ENCODE data around the gene NLGN1. TPM values are rescaled to one million over a fixed set of nuclear protein-coding genes. Genes with fewer than 3 reads are reported as not detected.

NLGN1 gene
- total and polyA plus RNA-seq, 2 of the 13 experiments (the other 11 are each of a cell fraction or from before 2014, with no cell fraction given): not detected

- Histone ChIP-seq H3K4me2 (ENCODE audit: low read depth, low read length) (no peak overlapping the region), H2AFZ (ENCODE audit: low read length) (no peak overlapping the region), H3K79me2 (ENCODE audit: insufficient read depth, low read length) (no peaks in the 10 kb centered on the region), H3K9ac (ENCODE audit: insufficient read depth, low read depth, low read length) (no peak overlapping the region), H3K4me3 (replicated peaks in 1 of 3; ENCODE audit: insufficient read depth in 1 of 3, low read depth in 2 of 3, low read length in 3 of 3) (no peak overlapping the region), H3K9me3 (ENCODE audit: low read length) (no peaks in the 10 kb centered on the region), H3K27ac (ENCODE audit: extremely low read length, insufficient read depth, low read length) (no peak overlapping the region), H4K20me1 (ENCODE audit: insufficient read depth, low read length) (no peaks in the 10 kb centered on the region), H3K4me1 (ENCODE audit: insufficient read depth, low read length) (no peaks in the 10 kb centered on the region), H3K36me3 (replicated peaks in 1 of 2; ENCODE audit: control insufficient read depth in 1 of 2, insufficient read depth in 2 of 2, low read length in 2 of 2) (no peaks in the 10 kb centered on the region), H3K27me3 (ENCODE audit: control insufficient read depth in 1 of 2, insufficient read depth in 2 of 2, low read length in 2 of 2) (no peaks in the 10 kb centered on the region)
- in situ Hi-C loops (cut with HindIII; ENCODE audit: extremely low pct_ligation_motif_present, low pct_unique_long_range_greater_than_20kb) (no loop called here), intact Hi-C loops (cut with micrococcal nuclease; ENCODE audit: unreplicated experiment) (no loop called here)
- no peak for ATAC-seq
- WGBS (ENCODE audit: low lambda C conversion rate): 13% methylated on average over 2 of the region's 2 CpGs
- POLR2A ChIA-PET: no interaction called here
- no peak for DNase-seq (ENCODE audit: low spot score)
- no peak for FAIRE-seq
- no TSS peak for BruUV-seq (replicated peaks)
- no peak for TF ChIP-seq FOSL2 (CRISPR knock-in tag; IDR thresholded peaks at IDR 0.05)
- TF ChIP-seq ZNF543 (CRISPR knock-in tag; IDR thresholded peaks at IDR 0.05): no peak
- TF ChIP-seq NBN (conservative IDR thresholded peaks at IDR 0.05): no peak
- CTCF ChIA-PET (ENCODE audit: low intra/inter-chr PET ratio, low total read pairs): no interaction called here
These were observed 380.7 kb downstream of the NLGN1 start for GRCh38 chr3:173778251-173778650.

DNA sequence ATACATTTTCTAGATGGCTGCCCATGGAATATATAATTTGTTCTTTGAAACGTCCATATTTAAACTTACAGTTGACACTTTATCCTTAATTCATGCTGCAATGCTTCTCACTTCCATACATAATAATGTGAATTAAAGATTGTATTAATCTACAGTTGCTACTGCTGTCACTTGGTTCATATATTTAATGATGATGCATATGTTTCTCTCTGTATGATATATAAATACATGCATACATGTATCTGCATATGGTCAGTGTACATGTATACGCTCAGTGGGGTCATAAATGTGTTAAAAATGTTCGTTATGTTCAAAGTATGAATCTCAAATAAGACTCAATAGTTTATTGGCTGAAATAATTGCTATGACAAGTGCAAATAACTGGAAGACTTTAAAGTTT, 382.5 kb downstream of the NLGN1 start:
- BruUV-seq (replicated peaks): no TSS peak
- no peak for FAIRE-seq
- no peaks in the 10 kb centered on the region for H3K27me3 ChIP-seq (ENCODE audit: control insufficient read depth in 1 of 2, insufficient read depth in 2 of 2, low read length in 2 of 2)
- no peaks in the 10 kb centered on the region for H3K79me2 ChIP-seq (ENCODE audit: insufficient read depth, low read length)
- ChIA-PET CTCF (ENCODE audit: low intra/inter-chr PET ratio, low total read pairs) (no interaction called here), POLR2A (no interaction called here)
- no peak overlapping the region for H3K9ac ChIP-seq (ENCODE audit: insufficient read depth, low read depth, low read length)
- H3K4me2 ChIP-seq (ENCODE audit: low read depth, low read length): no peak overlapping the region
- no peak overlapping the region for H3K4me3 ChIP-seq (replicated peaks in 1 of 3; ENCODE audit: insufficient read depth in 1 of 3, low read depth in 2 of 3, low read length in 3 of 3)
- ATAC-seq: no peak
- no peak for DNase-seq (ENCODE audit: low spot score)
- H3K4me1 ChIP-seq (ENCODE audit: insufficient read depth, low read length): no peaks in the 10 kb centered on the region
- H4K20me1 ChIP-seq (ENCODE audit: insufficient read depth, low read length): no peaks in the 10 kb centered on the region
- no peaks in the 10 kb centered on the region for H3K9me3 ChIP-seq (ENCODE audit: low read length)
- in situ Hi-C loops (cut with HindIII; ENCODE audit: extremely low pct_ligation_motif_present, low pct_unique_long_range_greater_than_20kb): no loop called here
- H3K27ac ChIP-seq (ENCODE audit: extremely low read length, insufficient read depth, low read length): no peak overlapping the region
- H2AFZ ChIP-seq (ENCODE audit: low read length): no peak overlapping the region
- WGBS (ENCODE audit: low lambda C conversion rate): 5% methylated on average over 3 of the region's 3 CpGs
- no peaks in the 10 kb centered on the region for H3K36me3 ChIP-seq (replicated peaks in 1 of 2; ENCODE audit: control insufficient read depth in 1 of 2, insufficient read depth in 2 of 2, low read length in 2 of 2)
- intact Hi-C loops (cut with micrococcal nuclease; ENCODE audit: unreplicated experiment): no loop called here
- TF ChIP-seq ARNTL (CRISPR knock-in tag; IDR thresholded peaks at IDR 0.05): no peak
- TF ChIP-seq JARID2 (CRISPR knock-in tag; IDR thresholded peaks at IDR 0.05; ENCODE audit: insufficient replicate concordance): no peak
- TF ChIP-seq, protein P1, sequence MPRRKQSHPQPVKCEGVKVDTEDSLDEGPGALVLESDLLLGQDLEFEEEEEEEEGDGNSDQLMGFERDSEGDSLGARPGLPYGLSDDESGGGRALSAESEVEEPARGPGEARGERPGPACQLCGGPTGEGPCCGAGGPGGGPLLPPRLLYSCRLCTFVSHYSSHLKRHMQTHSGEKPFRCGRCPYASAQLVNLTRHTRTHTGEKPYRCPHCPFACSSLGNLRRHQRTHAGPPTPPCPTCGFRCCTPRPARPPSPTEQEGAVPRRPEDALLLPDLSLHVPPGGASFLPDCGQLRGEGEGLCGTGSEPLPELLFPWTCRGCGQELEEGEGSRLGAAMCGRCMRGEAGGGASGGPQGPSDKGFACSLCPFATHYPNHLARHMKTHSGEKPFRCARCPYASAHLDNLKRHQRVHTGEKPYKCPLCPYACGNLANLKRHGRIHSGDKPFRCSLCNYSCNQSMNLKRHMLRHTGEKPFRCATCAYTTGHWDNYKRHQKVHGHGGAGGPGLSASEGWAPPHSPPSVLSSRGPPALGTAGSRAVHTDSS (CRISPR knock-in tag; conservative IDR thresholded peaks at IDR 0.05): no peak
- TF ChIP-seq PATZ1 (CRISPR knock-in tag; IDR thresholded peaks at IDR 0.05): no peak
- no peak for TF ChIP-seq ZBTB25 (CRISPR knock-in tag; IDR thresholded peaks at IDR 0.05)
- TF ChIP-seq, protein P2, sequence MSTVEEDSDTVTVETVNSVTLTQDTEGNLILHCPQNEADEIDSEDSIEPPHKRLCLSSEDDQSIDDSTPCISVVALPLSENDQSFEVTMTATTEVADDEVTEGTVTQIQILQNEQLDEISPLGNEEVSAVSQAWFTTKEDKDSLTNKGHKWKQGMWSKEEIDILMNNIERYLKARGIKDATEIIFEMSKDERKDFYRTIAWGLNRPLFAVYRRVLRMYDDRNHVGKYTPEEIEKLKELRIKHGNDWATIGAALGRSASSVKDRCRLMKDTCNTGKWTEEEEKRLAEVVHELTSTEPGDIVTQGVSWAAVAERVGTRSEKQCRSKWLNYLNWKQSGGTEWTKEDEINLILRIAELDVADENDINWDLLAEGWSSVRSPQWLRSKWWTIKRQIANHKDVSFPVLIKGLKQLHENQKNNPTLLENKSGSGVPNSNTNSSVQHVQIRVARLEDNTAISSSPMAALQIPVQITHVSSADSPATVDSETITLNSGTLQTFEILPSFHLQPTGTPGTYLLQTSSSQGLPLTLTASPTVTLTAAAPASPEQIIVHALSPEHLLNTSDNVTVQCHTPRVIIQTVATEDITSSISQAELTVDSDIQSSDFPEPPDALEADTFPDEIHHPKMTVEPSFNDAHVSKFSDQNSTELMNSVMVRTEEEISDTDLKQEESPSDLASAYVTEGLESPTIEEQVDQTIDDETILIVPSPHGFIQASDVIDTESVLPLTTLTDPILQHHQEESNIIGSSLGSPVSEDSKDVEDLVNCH (CRISPR knock-in tag; IDR thresholded peaks at IDR 0.05): no peak
- TF ChIP-seq ISL2 (CRISPR knock-in tag; IDR thresholded peaks at IDR 0.05): no peak
